H9 (cell line): ENCODE measurements around the gene OR2T1. TPM values are rescaled to one million over a fixed set of nuclear protein-coding genes. Genes with fewer than 3 reads are reported as not detected.
"Not testable (repeated sequence)": the region's sequence is repeated elsewhere in the genome, so short reads cannot be mapped to it uniquely, and the experiment has no call there.

Source experiments
- DNase-seq: peaks from one replicate; pipeline ENCODE4 v3.0.0-alpha.2; 2017
- H2AFZ ChIP-seq: one replicate; pipeline ENCODE4 v1.6.1; 2013; ENCODE audit warnings: mild to moderate bottlenecking, low read length, control low read depth, moderate library complexity
- H2AK5ac ChIP-seq: 2 replicates; pipeline ENCODE4 v1.6.1; 2013; ENCODE audit warnings: low read length, control low read depth, mixed read lengths; ENCODE audit not compliant: insufficient read length
- H2BK120ac ChIP-seq: one replicate; pipeline ENCODE4 v1.6.1; 2013; ENCODE audit warnings: low read depth, mild to moderate bottlenecking, low read length, control low read depth, inconsistent platforms; ENCODE audit not compliant: poor library complexity, severe bottlenecking
- H2BK12ac ChIP-seq: 2 replicates; pipeline ENCODE4 v1.6.1; 2013; ENCODE audit warnings: low read length, control low read depth, mixed read lengths, low read depth; ENCODE audit not compliant: insufficient read length
- H2BK15ac ChIP-seq: 2 replicates; pipeline ENCODE4 v1.6.1; 2013; ENCODE audit warnings: low read depth, low read length, control low read depth
- H2BK20ac ChIP-seq: one replicate; pipeline ENCODE4 v1.6.1; 2013; ENCODE audit warnings: low read depth, mild to moderate bottlenecking, low read length, control low read depth, inconsistent platforms; ENCODE audit not compliant: poor library complexity, severe bottlenecking
- H2BK5ac ChIP-seq: 2 replicates; pipeline ENCODE4 v1.6.1; 2013; ENCODE audit warnings: low read length, control low read depth, mixed read lengths; ENCODE audit not compliant: insufficient read length
- H3K14ac ChIP-seq: 2 replicates; pipeline ENCODE4 v1.6.1; 2013; ENCODE audit warnings: low read length, control low read depth; ENCODE audit not compliant: insufficient read depth
- H3K18ac ChIP-seq: 2 replicates; pipeline ENCODE4 v1.6.1; 2013; ENCODE audit warnings: low read depth, mild to moderate bottlenecking, mixed read lengths, low read length, control low read depth; ENCODE audit not compliant: insufficient read length
- H3K23ac ChIP-seq: 2 replicates; pipeline ENCODE4 v1.6.1; 2013; ENCODE audit warnings: low read length, control low read depth, mixed read lengths, low read depth; ENCODE audit not compliant: insufficient read length
- H3K23me2 ChIP-seq: 2 replicates; pipeline ENCODE4 v1.6.1; 2013; ENCODE audit warnings: low read depth, mild to moderate bottlenecking, mixed read lengths, low read length, control low read depth; ENCODE audit not compliant: insufficient read length, poor library complexity, severe bottlenecking
- H3K27ac ChIP-seq: 2 replicates; pipeline ENCODE4 v1.5.1; 2013; ENCODE audit warnings: low read length, control low read depth, mixed read lengths, low read depth; ENCODE audit not compliant: insufficient read length
- H3K27me3 ChIP-seq: 2 replicates; pipeline ENCODE4 v1.6.1; 2013; ENCODE audit warnings: low read length, control low read depth, inconsistent platforms; ENCODE audit not compliant: insufficient read depth
- H3K4ac ChIP-seq: 2 replicates; pipeline ENCODE4 v1.6.1; 2013; ENCODE audit warnings: low read depth, mild to moderate bottlenecking, control low read depth, inconsistent platforms, low read length, moderate library complexity
- H3K4me1 ChIP-seq: 2 replicates; pipeline ENCODE4 v1.6.1; 2013; ENCODE audit warnings: low read length, control low read depth, inconsistent platforms; ENCODE audit not compliant: insufficient read depth
- H3K4me2 ChIP-seq: 2 replicates; pipeline ENCODE4 v1.6.1; 2013; ENCODE audit warnings: low read length, control low read depth, mixed read lengths; ENCODE audit not compliant: insufficient read length, insufficient read depth
- H3K56ac ChIP-seq: 2 replicates; pipeline ENCODE4 v1.6.1; 2013; ENCODE audit warnings: low read depth, mild to moderate bottlenecking, mixed read lengths, low read length, control low read depth; ENCODE audit not compliant: insufficient read length
- H3K79me1 ChIP-seq: 2 replicates; pipeline ENCODE4 v1.6.1; 2013; ENCODE audit warnings: low read depth, mild to moderate bottlenecking, moderate library complexity, low read length, control low read depth, inconsistent platforms; ENCODE audit not compliant: insufficient read depth, poor library complexity, severe bottlenecking
- H3K79me2 ChIP-seq: 2 replicates; pipeline ENCODE4 v1.6.1; 2013; ENCODE audit warnings: low read length, control low read depth, inconsistent platforms; ENCODE audit not compliant: insufficient read depth
- H3K9ac ChIP-seq: 2 replicates; pipeline ENCODE4 v1.6.1; 2013; ENCODE audit warnings: low read length, control low read depth, mixed read lengths; ENCODE audit not compliant: insufficient read length; ENCODE audit errors: extremely low read depth
- H3K9me3 ChIP-seq: one replicate; pipeline ENCODE4 v1.6.1; 2013; ENCODE audit warnings: low read depth, low read length, inconsistent platforms; ENCODE audit not compliant: control insufficient read depth
- H3T11ph ChIP-seq: one replicate; pipeline ENCODE4 v1.6.1; 2013; ENCODE audit warnings: mild to moderate bottlenecking, low read length, control low read depth, inconsistent platforms
- H4K20me1 ChIP-seq: one replicate; pipeline ENCODE4 v1.6.1; 2013; ENCODE audit not compliant: control insufficient read depth, insufficient read length, insufficient read depth
- H4K5ac ChIP-seq: 2 replicates; pipeline ENCODE4 v1.6.1; 2013; ENCODE audit warnings: low read depth, mild to moderate bottlenecking, mixed read lengths, low read length, control low read depth; ENCODE audit not compliant: insufficient read length
- H4K8ac ChIP-seq: replicated peaks from 2 replicates; pipeline ENCODE4 v1.6.1; 2013; ENCODE audit warnings: low read length, control low read depth, mixed read lengths, low read depth; ENCODE audit not compliant: insufficient read length
- H4K91ac ChIP-seq: 2 replicates; pipeline ENCODE4 v1.6.1; 2013; ENCODE audit warnings: low read depth, mild to moderate bottlenecking, moderate library complexity, mixed read lengths, low read length, control low read depth; ENCODE audit not compliant: insufficient read length
- H3K27ac Mint-ChIP-seq, 3 experiments: 2 replicates in 2 of 3; 3 replicates in 1 of 3; pipeline ENCODE4 v1.8.0; 2020 to 2021; ENCODE audit warnings: mixed read lengths in 3 of 3, mild to moderate bottlenecking in 1 of 3, moderate library complexity in 1 of 3
- H3K27me3 Mint-ChIP-seq: 2 replicates; pipeline ENCODE4 v1.8.0; 2021; ENCODE audit warnings: low read depth, mild to moderate bottlenecking, moderate library complexity, mixed read lengths
- H3K36me3 Mint-ChIP-seq, 3 experiments: 2 replicates in 2 of 3; 3 replicates in 1 of 3; pipeline ENCODE4 v1.8.0; 2020 to 2021; ENCODE audit warnings: low read depth in 3 of 3, mixed read lengths in 3 of 3; ENCODE audit not compliant: insufficient read depth in 1 of 3
- H3K4me1 Mint-ChIP-seq, 2 experiments: 2 replicates each; pipeline ENCODE4 v1.8.0; 2020; ENCODE audit warnings: mixed read lengths in 2 of 2
- H3K4me3 Mint-ChIP-seq, 2 experiments: 2 replicates in 1 of 2; 3 replicates in 1 of 2; pipeline ENCODE4 v1.8.0; 2020 to 2021; ENCODE audit warnings: mild to moderate bottlenecking in 2 of 2, mixed read lengths in 2 of 2, moderate library complexity in 1 of 2
- H3K9me3 Mint-ChIP-seq, 2 experiments: 2 replicates in 1 of 2; 3 replicates in 1 of 2; pipeline ENCODE4 v1.8.0; 2020; ENCODE audit warnings: mild to moderate bottlenecking in 2 of 2, mixed read lengths in 2 of 2, moderate library complexity in 1 of 2
- WGBS: extraction: QIAGEN DNeasy Blood & Tissue Kit; methylation state at CpG from one replicate; pipeline ENCODE4 v1.1.7; 2013; ENCODE audit warnings: missing lambda C conversion rate, low lambda C conversion rate, mixed read lengths; ENCODE audit not compliant: insufficient read length; ENCODE audit errors: extremely low coverage; 5-methylcytosine and 5-hydroxymethylcytosine counted together
- total RNA-seq: library from RNA; stranded (reverse); gene quantifications from 2 replicates; pipeline ENCODE4 v1.2.1, GENCODE V29; 2021

The OR2T1 gene
- total RNA-seq, 1 experiment from 2014 or later, result not detected

DNA sequence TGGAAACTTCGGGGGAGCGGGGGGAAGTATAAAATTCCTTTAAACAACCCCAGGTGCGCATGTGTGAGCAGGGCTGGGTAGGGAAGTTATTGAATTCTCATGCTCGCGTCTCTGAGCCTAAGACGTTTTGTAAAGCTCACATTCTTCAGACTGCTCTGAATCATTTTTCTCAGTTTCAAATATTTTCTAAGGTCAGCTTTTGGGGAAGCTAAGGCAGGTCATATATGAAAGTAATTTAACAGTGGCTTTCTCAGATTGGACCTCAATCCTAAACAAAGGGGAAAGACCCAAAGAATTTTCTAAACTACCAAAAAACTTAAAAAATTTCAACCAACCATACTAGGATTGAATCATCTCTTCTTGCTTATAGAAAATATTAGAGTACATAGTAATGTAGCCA lies 32.1 kb downstream of the OR2T1 start:
- H3K9me3 ChIP-seq, result peaks cover 24% of the 10 kb centered on the region
- not testable (repeated sequence) for H3K27me3 Mint-ChIP-seq, H3K79me1 ChIP-seq, H3K79me2 ChIP-seq, H4K20me1 ChIP-seq, DNase-seq, H2AK5ac ChIP-seq, H3K23ac ChIP-seq, H3K4me1 ChIP-seq, H3K9ac ChIP-seq, H3K56ac ChIP-seq, H2BK120ac ChIP-seq, H2AFZ ChIP-seq, H2BK12ac ChIP-seq, H3K23me2 ChIP-seq, H3K4me3 Mint-ChIP-seq, H2BK5ac ChIP-seq, H3K27ac Mint-ChIP-seq, H4K5ac ChIP-seq, H4K91ac ChIP-seq, H2BK20ac ChIP-seq, H3K18ac ChIP-seq, H2BK15ac ChIP-seq, H3K4me2 ChIP-seq, H3T11ph ChIP-seq, H3K4ac ChIP-seq, H3K27ac ChIP-seq, H4K8ac ChIP-seq, H3K4me1 Mint-ChIP-seq, H3K14ac ChIP-seq, H3K27me3 ChIP-seq
- peaks cover 49 to 52% of the 10 kb centered on the region in 2 experiments for H3K9me3 Mint-ChIP-seq
- peaks cover 0 to 14% (median 7%) of the 10 kb centered on the region in 3 experiments; a peak in 5 of 7 replicates for H3K36me3 Mint-ChIP-seq
- no CpG with 5 or more reads among the region's 6 CpGs for WGBS

DNA sequence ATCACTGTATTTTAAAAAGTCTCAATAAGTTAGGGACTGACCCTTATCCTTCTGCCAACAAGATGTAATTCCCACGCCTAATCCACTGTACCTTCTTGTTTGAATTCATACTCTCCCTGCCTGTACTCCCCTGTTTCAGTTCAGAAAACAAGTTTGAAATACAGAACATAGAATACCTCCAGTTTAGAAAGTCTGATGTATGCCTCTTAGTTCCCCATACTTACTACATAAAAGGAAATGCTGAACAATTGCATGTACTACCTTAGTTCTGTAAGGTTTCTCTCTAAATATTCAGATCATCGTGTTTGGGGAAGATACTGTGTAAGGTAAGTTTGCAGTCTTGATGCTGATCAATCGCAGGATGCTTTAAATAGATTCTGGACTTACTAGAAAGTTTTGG lies 33.5 kb downstream of the OR2T1 start:
- not testable (repeated sequence) for H3K4me1 Mint-ChIP-seq, H2AK5ac ChIP-seq, H4K8ac ChIP-seq, H2BK20ac ChIP-seq, H3K14ac ChIP-seq, H3K79me2 ChIP-seq, DNase-seq, H3K27ac Mint-ChIP-seq, H3K23me2 ChIP-seq, H3K23ac ChIP-seq, H3K79me1 ChIP-seq, H3K4me2 ChIP-seq, H3K27me3 ChIP-seq, H3K4me1 ChIP-seq, H3K4me3 Mint-ChIP-seq, H3K18ac ChIP-seq, H3K4ac ChIP-seq, H2BK15ac ChIP-seq, H2BK12ac ChIP-seq, H3K9ac ChIP-seq, H2AFZ ChIP-seq, H3K27ac ChIP-seq, H3T11ph ChIP-seq, H2BK120ac ChIP-seq, H4K20me1 ChIP-seq, H3K56ac ChIP-seq, H4K91ac ChIP-seq, H3K27me3 Mint-ChIP-seq, H2BK5ac ChIP-seq, H4K5ac ChIP-seq
- Mint-ChIP-seq H3K9me3 (peaks cover 49 to 51% of the 10 kb centered on the region in 2 experiments), H3K36me3 (peaks cover 0 to 13% (median 3%) of the 10 kb centered on the region in 3 experiments; a peak in 5 of 7 replicates)
- peaks cover 33% of the 10 kb centered on the region for H3K9me3 ChIP-seq
- no CpG with 5 or more reads among the region's 3 CpGs for WGBS
